Measurements from ENCODE around the gene RNU2-1. TPM values are rescaled to one million over a fixed set of nuclear protein-coding genes. Genes with fewer than 3 reads are reported as not detected.
"Not testable (repeated sequence)": the region's sequence is repeated elsewhere in the genome, so short reads cannot be mapped to it uniquely, and the experiment has no call there.

RNU2-1 gene
- polyA plus RNA-seq, 1 donor from 2014 or later: not detected

- Histone ChIP-seq H3K9me3 (ENCODE audit: low read length) (no peaks in the 10 kb centered on the region), H3K4me2 (ENCODE audit: low read length) (no peak overlapping the region), H3K36me3 (ENCODE audit: insufficient read depth, low read length) (peaks cover 8% of the 10 kb centered on the region), H3K79me2 (replicated peaks; ENCODE audit: insufficient read depth, low read length) (no peaks in the 10 kb centered on the region), H4K20me1 (ENCODE audit: insufficient read depth) (no peaks in the 10 kb centered on the region), H3K27me3 (ENCODE audit: insufficient read depth, low read depth, low read length) (no peaks in the 10 kb centered on the region), H3K27ac (ENCODE audit: low read length) (no peak overlapping the region), H3K9ac (ENCODE audit: low read length) (no peak overlapping the region), H2AFZ (ENCODE audit: low read depth, low read length) (no peak overlapping the region), H3F3A (ENCODE audit: insufficient read depth, low read length, poor library complexity, severe bottlenecking) (no peaks in the 10 kb centered on the region), H3K9me2 (ENCODE audit: insufficient read depth, low read length) (no peaks in the 10 kb centered on the region), H3K4me3 (ENCODE audit: low read length) (no peak overlapping the region)
- TF ChIP-seq SMC3 (conservative IDR thresholded peaks at IDR 0.05; ENCODE audit: poor library complexity): no peak
- TF ChIP-seq MXI1 (conservative IDR thresholded peaks at IDR 0.05; ENCODE audit: poor library complexity, severe bottlenecking): no peak
- no peak for TF ChIP-seq CTCF (IDR thresholded peaks at IDR 0.05; ENCODE audit: poor library complexity, severe bottlenecking)
- no peak for TF ChIP-seq RAD21 (conservative IDR thresholded peaks at IDR 0.05)
- no peak for TF ChIP-seq TAF1 (IDR thresholded peaks at IDR 0.05; ENCODE audit: low read depth)
- TF ChIP-seq EP300 (conservative IDR thresholded peaks at IDR 0.05; ENCODE audit: poor library complexity, severe bottlenecking): no peak
- TF ChIP-seq EZH2 (IDR thresholded peaks at IDR 0.05; ENCODE audit: borderline replicate concordance, insufficient read depth, low read length, poor library complexity, severe bottlenecking): no peak
- TF ChIP-seq, protein P1, sequence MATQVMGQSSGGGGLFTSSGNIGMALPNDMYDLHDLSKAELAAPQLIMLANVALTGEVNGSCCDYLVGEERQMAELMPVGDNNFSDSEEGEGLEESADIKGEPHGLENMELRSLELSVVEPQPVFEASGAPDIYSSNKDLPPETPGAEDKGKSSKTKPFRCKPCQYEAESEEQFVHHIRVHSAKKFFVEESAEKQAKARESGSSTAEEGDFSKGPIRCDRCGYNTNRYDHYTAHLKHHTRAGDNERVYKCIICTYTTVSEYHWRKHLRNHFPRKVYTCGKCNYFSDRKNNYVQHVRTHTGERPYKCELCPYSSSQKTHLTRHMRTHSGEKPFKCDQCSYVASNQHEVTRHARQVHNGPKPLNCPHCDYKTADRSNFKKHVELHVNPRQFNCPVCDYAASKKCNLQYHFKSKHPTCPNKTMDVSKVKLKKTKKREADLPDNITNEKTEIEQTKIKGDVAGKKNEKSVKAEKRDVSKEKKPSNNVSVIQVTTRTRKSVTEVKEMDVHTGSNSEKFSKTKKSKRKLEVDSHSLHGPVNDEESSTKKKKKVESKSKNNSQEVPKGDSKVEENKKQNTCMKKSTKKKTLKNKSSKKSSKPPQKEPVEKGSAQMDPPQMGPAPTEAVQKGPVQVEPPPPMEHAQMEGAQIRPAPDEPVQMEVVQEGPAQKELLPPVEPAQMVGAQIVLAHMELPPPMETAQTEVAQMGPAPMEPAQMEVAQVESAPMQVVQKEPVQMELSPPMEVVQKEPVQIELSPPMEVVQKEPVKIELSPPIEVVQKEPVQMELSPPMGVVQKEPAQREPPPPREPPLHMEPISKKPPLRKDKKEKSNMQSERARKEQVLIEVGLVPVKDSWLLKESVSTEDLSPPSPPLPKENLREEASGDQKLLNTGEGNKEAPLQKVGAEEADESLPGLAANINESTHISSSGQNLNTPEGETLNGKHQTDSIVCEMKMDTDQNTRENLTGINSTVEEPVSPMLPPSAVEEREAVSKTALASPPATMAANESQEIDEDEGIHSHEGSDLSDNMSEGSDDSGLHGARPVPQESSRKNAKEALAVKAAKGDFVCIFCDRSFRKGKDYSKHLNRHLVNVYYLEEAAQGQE (IDR thresholded peaks at IDR 0.05; ENCODE audit: borderline replicate concordance): no peak
- TF ChIP-seq POLR2AphosphoS5 (IDR thresholded peaks at IDR 0.05): no peak
Measured at GRCh38 chr17:43210576-43210975, 23.2 kb downstream of the RNU2-1 start.

DNA sequence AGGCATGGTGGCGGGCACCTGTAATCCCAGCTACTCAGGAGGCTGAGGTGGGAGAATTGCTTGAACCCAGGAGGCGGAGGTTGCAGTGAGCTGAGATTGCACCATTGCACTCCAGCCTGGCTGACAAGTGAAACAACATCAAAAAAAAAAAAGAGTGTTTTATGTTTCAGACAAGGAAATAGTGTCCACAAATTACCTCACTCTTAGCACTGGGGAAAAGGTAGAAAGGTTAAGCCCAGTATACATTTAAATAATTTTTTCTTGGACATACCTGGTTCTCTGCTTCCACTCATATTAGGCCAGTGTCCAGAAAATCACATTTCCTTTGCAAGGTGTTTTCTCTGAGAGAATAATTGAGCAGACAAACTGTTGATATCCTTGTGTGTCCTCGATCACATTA, 30.8 kb downstream of the RNU2-1 start:
- not testable (repeated sequence) for H3K79me2 ChIP-seq (replicated peaks; ENCODE audit: insufficient read depth, low read length); H3K4me2 ChIP-seq (ENCODE audit: low read length); H3K9me3 ChIP-seq (ENCODE audit: low read length); H3K36me3 ChIP-seq (ENCODE audit: insufficient read depth, low read length); H3K27ac ChIP-seq (ENCODE audit: low read length); H3K27me3 ChIP-seq (ENCODE audit: insufficient read depth, low read depth, low read length); H3K9ac ChIP-seq (ENCODE audit: low read length); H3F3A ChIP-seq (ENCODE audit: insufficient read depth, low read length, poor library complexity, severe bottlenecking); H4K20me1 ChIP-seq (ENCODE audit: insufficient read depth); H3K4me3 ChIP-seq (ENCODE audit: low read length); H3K9me2 ChIP-seq (ENCODE audit: insufficient read depth, low read length); H2AFZ ChIP-seq (ENCODE audit: low read depth, low read length)

- H3K4me2 ChIP-seq (ENCODE audit: low read length): no peak overlapping the region
- no peaks in the 10 kb centered on the region for H4K20me1 ChIP-seq (ENCODE audit: insufficient read depth)
- no peak overlapping the region for H2AFZ ChIP-seq (ENCODE audit: low read depth, low read length)
- no peaks in the 10 kb centered on the region for H3K27me3 ChIP-seq (ENCODE audit: insufficient read depth, low read depth, low read length)
- no peak overlapping the region for H3K4me3 ChIP-seq (ENCODE audit: low read length)
- no peaks in the 10 kb centered on the region for H3F3A ChIP-seq (ENCODE audit: insufficient read depth, low read length, poor library complexity, severe bottlenecking)
- no peaks in the 10 kb centered on the region for H3K9me3 ChIP-seq (ENCODE audit: low read length)
- no peaks in the 10 kb centered on the region for H3K79me2 ChIP-seq (replicated peaks; ENCODE audit: insufficient read depth, low read length)
- H3K9me2 ChIP-seq (ENCODE audit: insufficient read depth, low read length): no peaks in the 10 kb centered on the region
- H3K27ac ChIP-seq (ENCODE audit: low read length): no peak overlapping the region
- no peak for TF ChIP-seq CTCF (IDR thresholded peaks at IDR 0.05; ENCODE audit: poor library complexity, severe bottlenecking)
- TF ChIP-seq TAF1 (IDR thresholded peaks at IDR 0.05; ENCODE audit: low read depth): no peak
- no peak for TF ChIP-seq EZH2 (IDR thresholded peaks at IDR 0.05; ENCODE audit: borderline replicate concordance, insufficient read depth, low read length, poor library complexity, severe bottlenecking)
- no peak for TF ChIP-seq SMC3 (conservative IDR thresholded peaks at IDR 0.05; ENCODE audit: poor library complexity)
- H3K36me3 ChIP-seq (ENCODE audit: insufficient read depth, low read length): no peaks in the 10 kb centered on the region
- H3K9ac ChIP-seq (ENCODE audit: low read length): no peak overlapping the region
Measured at GRCh38 chr17:43200127-43200526, 33.6 kb downstream of the RNU2-1 start.

Measured in neural cell (in vitro differentiated cells).